ENCODE measurements around the gene BMP6. TPM values are rescaled to one million over a fixed set of nuclear protein-coding genes. Genes with fewer than 3 reads are reported as not detected.

BMP6 gene
- total RNA-seq, 1 experiment from 2014 or later: 0.28 TPM

DNA sequence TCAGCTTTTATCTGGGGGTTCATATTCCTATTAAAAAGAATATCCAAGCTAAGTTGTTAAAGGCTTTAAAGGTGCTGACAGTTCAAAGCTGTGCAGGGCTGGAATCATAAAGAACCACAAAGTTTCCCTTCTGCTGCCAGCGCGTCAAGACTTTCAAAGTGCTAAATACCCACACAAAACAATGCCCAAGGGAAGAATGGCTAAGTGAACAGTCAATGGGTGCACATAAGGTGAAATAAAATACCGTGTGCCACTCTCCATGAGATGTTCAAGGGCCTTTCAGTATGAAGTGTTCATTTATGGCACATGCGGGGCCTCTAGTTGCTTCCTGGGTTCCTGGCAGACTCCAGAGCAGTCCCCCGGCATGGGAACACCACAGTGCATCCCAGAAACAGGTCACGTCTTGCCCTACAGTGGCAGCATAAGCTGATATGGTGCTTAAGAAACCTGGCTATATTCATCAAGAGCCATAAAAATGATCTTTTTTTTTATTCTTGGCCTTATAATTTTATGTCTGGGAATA is 170.6 kb downstream of the BMP6 start:
- H3K9me3 Mint-ChIP-seq: no peaks in the 10 kb centered on the region
- TF ChIP-seq, protein P1, sequence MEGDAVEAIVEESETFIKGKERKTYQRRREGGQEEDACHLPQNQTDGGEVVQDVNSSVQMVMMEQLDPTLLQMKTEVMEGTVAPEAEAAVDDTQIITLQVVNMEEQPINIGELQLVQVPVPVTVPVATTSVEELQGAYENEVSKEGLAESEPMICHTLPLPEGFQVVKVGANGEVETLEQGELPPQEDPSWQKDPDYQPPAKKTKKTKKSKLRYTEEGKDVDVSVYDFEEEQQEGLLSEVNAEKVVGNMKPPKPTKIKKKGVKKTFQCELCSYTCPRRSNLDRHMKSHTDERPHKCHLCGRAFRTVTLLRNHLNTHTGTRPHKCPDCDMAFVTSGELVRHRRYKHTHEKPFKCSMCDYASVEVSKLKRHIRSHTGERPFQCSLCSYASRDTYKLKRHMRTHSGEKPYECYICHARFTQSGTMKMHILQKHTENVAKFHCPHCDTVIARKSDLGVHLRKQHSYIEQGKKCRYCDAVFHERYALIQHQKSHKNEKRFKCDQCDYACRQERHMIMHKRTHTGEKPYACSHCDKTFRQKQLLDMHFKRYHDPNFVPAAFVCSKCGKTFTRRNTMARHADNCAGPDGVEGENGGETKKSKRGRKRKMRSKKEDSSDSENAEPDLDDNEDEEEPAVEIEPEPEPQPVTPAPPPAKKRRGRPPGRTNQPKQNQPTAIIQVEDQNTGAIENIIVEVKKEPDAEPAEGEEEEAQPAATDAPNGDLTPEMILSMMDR (conservative IDR thresholded peaks at IDR 0.05): no peak
- no peak overlapping the region for H4K91ac ChIP-seq (ENCODE audit: insufficient read length, low read depth, low read length)
- H3T11ph ChIP-seq (ENCODE audit: low read length): no peak overlapping the region
- no peak overlapping the region for H2BK12ac ChIP-seq (ENCODE audit: insufficient read length, low read depth, low read length)
- H3K23me2 ChIP-seq (ENCODE audit: insufficient read length, low read depth, low read length, poor library complexity, severe bottlenecking): no peaks in the 10 kb centered on the region
- H3K4ac ChIP-seq (ENCODE audit: low read depth, low read length): no peak overlapping the region
- no peaks in the 10 kb centered on the region for H3K4me1 ChIP-seq (ENCODE audit: insufficient read depth, low read length)
- H3K9ac ChIP-seq (ENCODE audit: extremely low read depth, insufficient read length, low read length): no peak overlapping the region
- DNase-seq: no peak
- no peak overlapping the region for H2AFZ ChIP-seq (ENCODE audit: low read length)
- no peak overlapping the region for H2BK20ac ChIP-seq (ENCODE audit: low read depth, low read length, poor library complexity, severe bottlenecking)
- H2AK5ac ChIP-seq (ENCODE audit: insufficient read length, low read length): no peak overlapping the region
- H3K27me3 ChIP-seq (ENCODE audit: insufficient read depth, low read length): no peaks in the 10 kb centered on the region
- no peak overlapping the region for H3K27ac ChIP-seq (ENCODE audit: insufficient read length, low read depth, low read length)
- no peaks in the 10 kb centered on the region for H3K79me1 ChIP-seq (ENCODE audit: insufficient read depth, low read depth, low read length, poor library complexity, severe bottlenecking)
- no peak overlapping the region for H3K14ac ChIP-seq (ENCODE audit: insufficient read depth, low read length)
- H3K56ac ChIP-seq (ENCODE audit: insufficient read length, low read depth, low read length): no peak overlapping the region
- no peaks in the 10 kb centered on the region for H3K9me3 ChIP-seq (ENCODE audit: control insufficient read depth, low read depth, low read length)
- H3K4me3 Mint-ChIP-seq: no peak overlapping the region
- no peak overlapping the region for H3K4me2 ChIP-seq (ENCODE audit: insufficient read depth, insufficient read length, low read length)
- H3K79me2 ChIP-seq (ENCODE audit: insufficient read depth, low read length): no peaks in the 10 kb centered on the region
- WGBS (ENCODE audit: extremely low coverage, insufficient read length, low lambda C conversion rate): no CpG with 5 or more reads among the region's 6 CpGs
- no peak overlapping the region for H4K5ac ChIP-seq (ENCODE audit: insufficient read length, low read depth, low read length)
- no peak overlapping the region for H4K8ac ChIP-seq (replicated peaks; ENCODE audit: insufficient read length, low read depth, low read length)
- no peak overlapping the region for H2BK15ac ChIP-seq (ENCODE audit: low read depth, low read length)
- H3K27me3 Mint-ChIP-seq (ENCODE audit: low read depth): no peaks in the 10 kb centered on the region
- no peak overlapping the region for H2BK120ac ChIP-seq (ENCODE audit: low read depth, low read length, poor library complexity, severe bottlenecking)
- no peaks in the 10 kb centered on the region for H4K20me1 ChIP-seq (ENCODE audit: control insufficient read depth, insufficient read depth, insufficient read length)
- no peaks in the 10 kb centered on the region for H3K4me1 Mint-ChIP-seq
- H3K36me3 Mint-ChIP-seq (ENCODE audit: insufficient read depth in 1 of 3, low read depth in 3 of 3): peaks cover 50 to 93% (median 91%) of the 10 kb centered on the region in 3 experiments
- H3K18ac ChIP-seq (ENCODE audit: insufficient read length, low read depth, low read length): no peak overlapping the region
- H3K23ac ChIP-seq (ENCODE audit: insufficient read length, low read depth, low read length): no peak overlapping the region
- no peak overlapping the region for H3K27ac Mint-ChIP-seq
- no peak overlapping the region for H2BK5ac ChIP-seq (ENCODE audit: insufficient read length, low read length)
